ENCODE results near the gene EXTL2. TPM values are rescaled to one million over a fixed set of nuclear protein-coding genes. Genes with fewer than 3 reads are reported as not detected.

The EXTL2 gene
- total RNA-seq, 2 experiments from 2014 or later: 1.5 to 1.8 TPM

DNA sequence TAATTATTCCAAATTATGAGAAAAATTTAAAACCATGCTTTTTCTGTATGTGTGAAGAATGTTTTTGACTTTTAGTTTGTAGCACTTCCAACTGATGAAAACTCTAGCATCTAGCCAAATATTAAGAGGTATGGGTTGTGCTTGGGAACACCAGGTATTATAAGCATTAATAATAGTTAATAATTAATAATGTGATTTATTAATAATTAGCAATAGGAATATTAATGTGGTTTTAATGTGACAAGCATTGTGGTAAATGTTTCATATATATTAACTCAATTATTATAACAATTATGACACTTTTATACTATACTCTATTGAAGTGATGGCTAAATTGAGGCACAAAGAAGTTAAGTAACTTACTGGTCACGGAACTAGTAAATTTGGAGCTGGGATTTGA lies 9.1 kb upstream of the EXTL2 start:
- no peak for TF ChIP-seq CTCF (IDR thresholded peaks at IDR 0.05)
- H3K27me3 Mint-ChIP-seq: no peaks in the 10 kb centered on the region
- H3K36me3 Mint-ChIP-seq (ENCODE audit: low read depth): peaks cover 91% of the 10 kb centered on the region
- H3K4me3 Mint-ChIP-seq: no peak overlapping the region
- DNase-seq (no peak), ATAC-seq (ENCODE audit: poor library complexity) (no peak)
- H3K4me1 ChIP-seq (ENCODE audit: insufficient read depth, low read length): peaks cover 3% of the 10 kb centered on the region
- no peak overlapping the region for H3K27ac Mint-ChIP-seq
- no peaks in the 10 kb centered on the region for H3K9me3 Mint-ChIP-seq
- H3K4me1 Mint-ChIP-seq (ENCODE audit: low read depth): peaks cover 83% of the 10 kb centered on the region
- H3K27ac ChIP-seq (ENCODE audit: low read depth in 1 of 2, low read length in 2 of 2): no peak overlapping the region
- H3K4me3 ChIP-seq (ENCODE audit: low read length): no peak overlapping the region
- intact Hi-C loops (cut with DNase I, micrococcal nuclease): loop anchor here in 1 of 2 experiments (5.0 kb wide), 1 partner anchor 459 kb away; no protein-coding TSS in a partner anchor
- H3K9me3 ChIP-seq (ENCODE audit: control insufficient read depth in 1 of 2, insufficient read depth in 1 of 2, low read length in 2 of 2): no peaks in the 10 kb centered on the region
- H3K27me3 ChIP-seq (ENCODE audit: control insufficient read depth in 1 of 2, insufficient read depth in 2 of 2, low read length in 2 of 2): no peaks in the 10 kb centered on the region
- peaks cover 63% of the 10 kb centered on the region for H3K36me3 ChIP-seq (ENCODE audit: insufficient read depth, low read length)
- POLR2A ChIA-PET: no interaction called here
- CTCF ChIA-PET: no interaction called here

- no peaks in the 10 kb centered on the region for H3K9me3 Mint-ChIP-seq
- no peaks in the 10 kb centered on the region for H3K27me3 ChIP-seq (ENCODE audit: control insufficient read depth in 1 of 2, insufficient read depth in 2 of 2, low read length in 2 of 2)
- no peak overlapping the region for H3K27ac Mint-ChIP-seq
- ChIA-PET POLR2A (no interaction called here), CTCF (interaction anchor here (1.3 to 1.6 kb wide), 2 partner anchors 336 to 407 kb away, joined by 3 to 5 read pairs; no protein-coding TSS in a partner anchor)
- intact Hi-C loops (cut with DNase I, micrococcal nuclease): loop anchor here in 1 of 2 experiments (5.0 kb wide), 1 partner anchor 460 kb away; no protein-coding TSS in a partner anchor
- no peaks in the 10 kb centered on the region for H3K27me3 Mint-ChIP-seq
- peaks cover 57% of the 10 kb centered on the region for H3K36me3 ChIP-seq (ENCODE audit: insufficient read depth, low read length)
- H3K27ac ChIP-seq (ENCODE audit: low read depth in 1 of 2, low read length in 2 of 2): no peak overlapping the region
- H3K9me3 ChIP-seq (ENCODE audit: control insufficient read depth in 1 of 2, insufficient read depth in 1 of 2, low read length in 2 of 2): no peaks in the 10 kb centered on the region
- no peak overlapping the region for H3K4me3 Mint-ChIP-seq
- DNase-seq: no peak
- no peak overlapping the region for H3K4me3 ChIP-seq (ENCODE audit: low read length)
- peaks cover 87% of the 10 kb centered on the region for H3K4me1 Mint-ChIP-seq (ENCODE audit: low read depth)
- peaks cover 89% of the 10 kb centered on the region for H3K36me3 Mint-ChIP-seq (ENCODE audit: low read depth)
- H3K4me1 ChIP-seq (ENCODE audit: insufficient read depth, low read length): peaks cover 3% of the 10 kb centered on the region
- TF ChIP-seq CTCF (IDR thresholded peaks at IDR 0.05): no peak
- no peak for ATAC-seq (ENCODE audit: poor library complexity)
Measured at GRCh38 chr1:100902365-100902764, 7.7 kb upstream of the EXTL2 start.

GRCh38 chr1:100896481-100896982 lies 1.9 kb upstream of the EXTL2 start:
- ChIA-PET POLR2A (interaction anchor here (0.6 to 5.3 kb wide), 12 partner anchors 12 to 764 kb away, joined by 3 to 51 read pairs (median 4); partner anchors contain the start of genes DBT, S1PR1, SASS6 and TRMT13), CTCF (interaction anchor here (0.8 to 1.9 kb wide), 3 partner anchors 28 to 392 kb away, joined by 4 to 10 read pairs (median 4); no protein-coding TSS in a partner anchor)
- intact Hi-C loops (cut with DNase I, micrococcal nuclease): loop anchor here (2.0 to 10.0 kb wide), 4 partner anchors 340 to 862 kb away; partner anchors contain the start of genes S1PR1 (in 1 of the 2), SASS6 (in 1 of the 2) and TRMT13 (in 1 of the 2)
- Histone ChIP-seq H3K36me3 (ENCODE audit: insufficient read depth, low read length) (peaks cover 34% of the 10 kb centered on the region), H3K4me1 (ENCODE audit: insufficient read depth, low read length) (peaks cover 10% of the 10 kb centered on the region), H3K27me3 (ENCODE audit: control insufficient read depth in 1 of 2, insufficient read depth in 2 of 2, low read length in 2 of 2) (no peaks in the 10 kb centered on the region), H3K27ac (ENCODE audit: low read depth in 1 of 2, low read length in 2 of 2) (peak overlapping the region; percentile 98 to 100), H3K9me3 (ENCODE audit: control insufficient read depth in 1 of 2, insufficient read depth in 1 of 2, low read length in 2 of 2) (no peaks in the 10 kb centered on the region), H3K4me3 (ENCODE audit: low read length) (peak overlapping the region; percentile 93)
- Mint-ChIP-seq H3K27ac (peak overlapping the region; percentile 99), H3K9me3 (no peaks in the 10 kb centered on the region), H3K27me3 (no peaks in the 10 kb centered on the region), H3K4me3 (peak overlapping the region; percentile 98), H3K4me1 (ENCODE audit: low read depth) (peaks cover 75% of the 10 kb centered on the region), H3K36me3 (ENCODE audit: low read depth) (peaks cover 66% of the 10 kb centered on the region)
- TF ChIP-seq CTCF (IDR thresholded peaks at IDR 0.05): no peak
- DNase-seq (peak; percentile 27 to 93 (median 47)), ATAC-seq (ENCODE audit: poor library complexity) (peak; percentile 78)

All from CD4-positive, alpha-beta T cell (primary cell).